Common myeloid progenitor, CD34-positive (primary cell): ENCODE data around the gene PKN3.

Experiments
- CTCF ChIA-PET: fragments of 350-600 bp; sonication (Branson Sonifier 250); formaldehyde crosslinking; loops from one replicate; lab custom pipeline; 2021; ENCODE audit warnings: antibody characterized with exemption; lab: Charles Lee
- POLR2A ChIA-PET: fragments of 350-600 bp; sonication (Branson Sonifier 250); formaldehyde crosslinking; loops from one replicate; lab custom pipeline; 2021; ENCODE audit warnings: antibody characterized with exemption; lab: Charles Lee
- DNase-seq, 3 donors: peaks; one replicate each; pipeline versions ENCODE4 v3.0.0 to v3.0.0-alpha.2; 2013
- H3K27ac ChIP-seq, 2 experiments: 1 replicate in 1 of 2; 2 replicates in 1 of 2; pipeline ENCODE4 v1.7.0; 2013; ENCODE audit warnings: inconsistent platforms in 2 of 2, low read length in 2 of 2, mild to moderate bottlenecking in 2 of 2, low read depth in 1 of 2, moderate library complexity in 1 of 2; ENCODE audit not compliant: severe bottlenecking in 2 of 2, insufficient read depth in 1 of 2, poor library complexity in 1 of 2
- H3K27me3 ChIP-seq, 5 experiments: replicated peaks in 2 of 5; 1 replicate in 3 of 5; 2 replicates in 2 of 5; pipeline versions ENCODE4 v1.6.1 to v1.7.0; 2013; ENCODE audit warnings: low read length in 4 of 5, mild to moderate bottlenecking in 2 of 5, moderate library complexity in 2 of 5, inconsistent platforms in 1 of 5; ENCODE audit not compliant: insufficient read depth in 5 of 5, control insufficient read depth in 4 of 5
- H3K36me3 ChIP-seq, 4 experiments: 1 replicate in 2 of 4; 2 replicates in 2 of 4; pipeline versions ENCODE4 v1.6.1 to v1.7.0; 2013; ENCODE audit warnings: low read length in 3 of 4, control low read depth in 1 of 4, mild to moderate bottlenecking in 1 of 4; ENCODE audit not compliant: control insufficient read depth in 4 of 4, insufficient read depth in 4 of 4
- H3K4me1 ChIP-seq, 4 experiments: 1 replicate in 3 of 4; 2 replicates in 1 of 4; pipeline versions ENCODE4 v1.6.1 to v1.7.1; 2013; ENCODE audit warnings: low read length in 3 of 4, mild to moderate bottlenecking in 3 of 4, control low read depth in 1 of 4, inconsistent platforms in 1 of 4, moderate library complexity in 1 of 4; ENCODE audit not compliant: control insufficient read depth in 4 of 4, insufficient read depth in 4 of 4; ENCODE audit errors: control extremely low read depth in 1 of 4
- H3K4me3 ChIP-seq, 7 experiments: 1 replicate in 4 of 7; 2 replicates in 3 of 7; pipeline versions ENCODE4 v1.5.1 to v1.7.0; 2013; ENCODE audit warnings: mild to moderate bottlenecking in 7 of 7, low read length in 6 of 7, moderate library complexity in 6 of 7, inconsistent platforms in 2 of 7, low read depth in 2 of 7, control low read depth in 1 of 7; ENCODE audit not compliant: insufficient read depth in 4 of 7, control insufficient read depth in 1 of 7; ENCODE audit errors: extremely low read depth in 1 of 7
- H3K9me3 ChIP-seq, 5 experiments: 1 replicate in 4 of 5; 2 replicates in 1 of 5; pipeline versions ENCODE4 v1.6.1 to v1.7.1; 2013; ENCODE audit warnings: low read length in 4 of 5, mild to moderate bottlenecking in 2 of 5, inconsistent platforms in 1 of 5, low read depth in 1 of 5, moderate library complexity in 1 of 5; ENCODE audit not compliant: control insufficient read depth in 4 of 5, insufficient read depth in 2 of 5; ENCODE audit errors: control extremely low read depth in 1 of 5
- WGBS: methylation state at CpG from one replicate; pipeline ENCODE4 v1.1.5; 2013; ENCODE audit not compliant: insufficient coverage; 5-methylcytosine and 5-hydroxymethylcytosine counted together

Gene PKN3

GRCh38 chr9:128721487-128722010 lies 19.2 kb downstream of the PKN3 start:
- whole genome bisulfite sequencing, result 98% methylated on average over 7 of the region's 18 CpGs
- POLR2A ChIA-PET, result no interaction called here
- CTCF ChIA-PET, result interaction anchor here (0.6 to 1.0 kb wide), 2 partner anchors 14 to 94 kb away, joined by 3 read pairs; no protein-coding TSS in a partner anchor

DNA sequence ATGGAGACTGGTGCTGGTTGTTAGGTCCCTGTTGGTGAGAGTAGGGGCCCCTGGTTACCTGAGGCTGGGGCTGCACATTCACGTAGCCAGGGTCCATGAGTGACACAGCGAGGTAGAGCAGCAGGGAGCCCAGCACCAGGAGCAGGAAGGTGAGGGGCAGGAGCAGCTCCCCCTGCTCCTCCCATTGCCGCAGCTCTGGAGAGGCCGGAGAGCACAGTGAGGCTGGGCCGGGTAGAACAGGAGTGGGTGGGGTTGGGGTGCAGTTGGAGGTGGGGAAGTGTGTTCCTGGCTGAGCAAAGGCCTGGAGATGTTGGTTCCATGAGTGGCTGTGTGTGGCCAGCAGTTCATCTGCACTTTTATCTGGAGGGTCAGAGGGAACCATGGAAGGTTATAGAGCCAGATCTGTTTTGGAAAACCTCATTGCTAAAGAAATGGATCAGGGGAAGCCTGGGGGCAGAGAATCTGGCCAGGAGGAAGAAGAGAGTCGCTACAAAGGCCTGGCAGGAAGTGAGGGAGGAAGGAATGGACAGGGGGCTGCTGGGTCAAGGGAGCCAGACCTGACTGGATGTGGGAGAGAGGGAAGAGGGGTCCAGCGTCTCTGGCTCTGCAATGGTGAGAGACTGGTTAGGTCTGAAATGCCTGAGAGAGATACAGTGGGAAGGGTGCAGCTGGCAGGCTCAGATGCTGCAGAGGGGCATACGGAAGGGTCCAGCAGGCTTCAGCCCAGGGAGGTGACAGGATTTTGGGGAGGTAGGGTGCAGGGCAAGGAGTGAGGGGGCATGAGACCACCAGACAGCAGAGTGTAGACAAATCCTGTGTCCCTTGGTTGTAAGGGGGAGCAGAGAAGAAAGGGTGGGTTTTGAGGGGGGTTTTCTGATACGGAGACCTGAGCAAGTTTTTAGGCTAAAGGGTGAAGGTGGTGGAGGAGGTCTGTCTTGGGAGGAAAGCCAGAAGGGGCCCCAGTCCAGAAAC lies 20.4 kb downstream of the PKN3 start:
- H3K27ac ChIP-seq, result peak overlapping the region in 1 of 2 experiments; percentile 79
- peaks cover 0 to 36% (median 19%) of the 10 kb centered on the region in 4 experiments for H3K36me3 ChIP-seq
- peaks cover 0 to 30% (median 18%) of the 10 kb centered on the region in 4 experiments for H3K4me1 ChIP-seq
- H3K9me3 ChIP-seq, result no peaks in the 10 kb centered on the region
- H3K4me3 ChIP-seq, result peak overlapping the region in 5 of 7 experiments; percentile 82 to 95 (median 85)
- no peaks in the 10 kb centered on the region for H3K27me3 ChIP-seq
- ChIA-PET CTCF (interaction anchor here (1.0 kb wide), 1 partner anchor 13 kb away, joined by 3 read pairs; no protein-coding TSS in a partner anchor), POLR2A (no interaction called here)
- DNase-seq, result no peak
- WGBS, result 67% methylated on average over 9 of the region's 9 CpGs

More at GRCh38 chr9:128721487-128722010, 19.2 kb downstream of the PKN3 start:
- Histone ChIP-seq H3K27me3 (no peaks in the 10 kb centered on the region), H3K4me3 (no peak overlapping the region), H3K9me3 (no peaks in the 10 kb centered on the region), H3K36me3 (peaks cover 0 to 40% (median 21%) of the 10 kb centered on the region in 4 experiments), H3K4me1 (peaks cover 0 to 30% (median 18%) of the 10 kb centered on the region in 4 experiments), H3K27ac (no peak overlapping the region)
- DNase-seq, result no peak

DNA sequence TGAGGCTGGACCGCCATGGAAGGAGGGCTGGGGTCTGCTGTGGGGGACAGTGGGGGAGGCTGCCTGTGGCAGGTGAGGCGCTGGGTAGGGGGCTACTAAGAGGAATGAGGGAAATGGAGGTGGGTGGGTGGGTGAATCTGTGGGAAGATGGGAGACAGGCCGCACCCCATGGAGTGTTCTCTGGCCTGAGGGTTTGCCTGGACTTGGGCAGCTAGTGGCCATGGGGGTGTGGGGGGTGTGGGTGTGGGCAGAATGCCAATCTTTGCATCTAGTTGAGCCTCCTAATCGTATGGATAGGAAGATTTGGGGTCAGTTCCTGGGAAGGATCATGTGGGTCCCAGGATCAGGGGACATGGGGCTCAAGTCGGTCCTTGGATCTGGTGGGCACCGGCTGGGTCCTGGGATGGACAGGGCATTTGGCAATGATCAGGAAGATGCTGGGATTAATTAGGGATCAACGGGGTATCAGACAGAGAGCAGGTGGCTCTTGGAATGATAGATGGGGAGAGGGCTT lies 21.1 kb downstream of the PKN3 start:
- CTCF ChIA-PET, result interaction anchor here (1.5 to 2.4 kb wide), 2 partner anchors 10 to 95 kb away, joined by 5 to 9 read pairs; partner anchors contain the start of gene ENDOG
- peak overlapping the region; percentile 66 to 95 (median 85) for H3K4me3 ChIP-seq
- peaks cover 0 to 34% (median 18%) of the 10 kb centered on the region in 4 experiments for H3K36me3 ChIP-seq
- H3K27ac ChIP-seq, result peak overlapping the region; percentile 62 to 79
- no peaks in the 10 kb centered on the region for H3K9me3 ChIP-seq
- H3K27me3 ChIP-seq, result no peaks in the 10 kb centered on the region
- 33% methylated on average over 5 of the region's 7 CpGs for WGBS
- H3K4me1 ChIP-seq, result peaks cover 0 to 30% (median 18%) of the 10 kb centered on the region in 4 experiments
- DNase-seq, result no peak
- POLR2A ChIA-PET, result interaction anchor here (1.2 kb wide), 1 partner anchor 48 kb away, joined by 3 read pairs; no protein-coding TSS in a partner anchor

- H3K27ac ChIP-seq, result peak within 1 kb of the TSS; percentile 62 to 79
Observed at GRCh38 chr9:128723866-128724743, 21.8 kb downstream of the PKN3 start, which contains the start of gene ZDHHC12. TSS of gene ZDHHC12 (minus strand) at chr9:128724127. CDS start at chr9:128724093, 34 bp downstream.

GRCh38 chr9:128724744-128725211 lies 22.5 kb downstream of the PKN3 start:
- peak; percentile 22 to 59 (median 59) for DNase-seq
- ChIA-PET POLR2A (no interaction called here), CTCF (interaction anchor here (1.1 to 2.4 kb wide), 3 partner anchors 9 to 93 kb away, joined by 3 to 9 read pairs (median 5); partner anchors contain the start of gene ENDOG)
- H3K4me1 ChIP-seq, result peaks cover 0 to 30% (median 18%) of the 10 kb centered on the region in 4 experiments
- H3K9me3 ChIP-seq, result no peaks in the 10 kb centered on the region
- WGBS, result 34% methylated on average over 8 of the region's 10 CpGs
- peak overlapping the region in 6 of 7 experiments; percentile 73 to 95 (median 84) for H3K4me3 ChIP-seq
- peaks cover 3 to 28% (median 15%) of the 10 kb centered on the region in 4 experiments for H3K36me3 ChIP-seq
- H3K27me3 ChIP-seq, result no peaks in the 10 kb centered on the region
- H3K27ac ChIP-seq, result no peak overlapping the region

More at GRCh38 chr9:128723866-128724743, 21.8 kb downstream of the PKN3 start, which contains the start of gene ZDHHC12:
- Histone ChIP-seq H3K36me3 (peaks cover 2 to 34% (median 17%) of the 10 kb centered on the region in 4 experiments), H3K9me3 (no peaks in the 10 kb centered on the region), H3K27me3 (no peaks in the 10 kb centered on the region), H3K4me3 (peak within 1 kb of the TSS; percentile 66 to 95 (median 85)), H3K4me1 (peaks cover 0 to 30% (median 18%) of the 10 kb centered on the region in 4 experiments)
- CTCF ChIA-PET, result interaction anchor here (1.1 to 2.4 kb wide), 3 partner anchors 9 to 94 kb away, joined by 3 to 9 read pairs (median 5); partner anchors contain the start of gene ENDOG
- WGBS, result 3% methylated on average over 45 of the region's 68 CpGs
- DNase-seq, result peak; percentile 97 to 99 (median 99)
- POLR2A ChIA-PET, result interaction anchor here (0.6 to 1.2 kb wide), 2 partner anchors 47 to 130 kb away, joined by 3 to 4 read pairs; no protein-coding TSS in a partner anchor
